Kidney (tissue), 14 donors: ENCODE data around the gene ISM1. TPM values are rescaled to one million over a fixed set of nuclear protein-coding genes. Genes with fewer than 3 reads are reported as not detected.

Source experiments
- DNase-seq, 5 donors: peaks; one replicate each; pipeline ENCODE4 v3.0.0-alpha.2; 2013 to 2020
- FAIRE-seq: peaks from 2 replicates; lab custom pipeline; 2012; peaks lifted over from hg19 to GRCh38; lab: Jason Lieb, UNC
- H3K27ac ChIP-seq, 2 donors: one replicate each; pipeline ENCODE4 v1.7.0; 2013; ENCODE audit warnings: low read depth in 2 of 2, low read length in 2 of 2, inconsistent platforms in 1 of 2
- H3K27me3 ChIP-seq: one replicate; pipeline ENCODE4 v1.7.1; 2013; ENCODE audit warnings: low read length, inconsistent platforms; ENCODE audit not compliant: control insufficient read depth, insufficient read depth
- H3K36me3 ChIP-seq, 3 donors: one replicate each; pipeline versions ENCODE4 v1.7.0 to v1.7.1; 2013; ENCODE audit warnings: low read length in 3 of 3, control low read depth in 1 of 3, inconsistent platforms in 1 of 3; ENCODE audit not compliant: insufficient read depth in 3 of 3, control insufficient read depth in 2 of 3
- H3K4me1 ChIP-seq, 3 donors: one replicate each; pipeline versions ENCODE4 v1.7.0 to v1.7.1; 2013; ENCODE audit warnings: low read length in 3 of 3, inconsistent platforms in 1 of 3, low read depth in 1 of 3; ENCODE audit not compliant: control insufficient read depth in 2 of 3, insufficient read depth in 2 of 3
- H3K4me3 ChIP-seq, 3 donors: one replicate each; pipeline versions ENCODE4 v1.7.0 to v1.8.1; 2013; ENCODE audit warnings: low read length in 3 of 3, control low read depth in 1 of 3, inconsistent platforms in 1 of 3
- H3K9ac ChIP-seq, 3 donors: one replicate each; pipeline versions ENCODE4 v1.7.0 to v1.7.1; 2013; ENCODE audit warnings: low read length in 3 of 3, control low read depth in 1 of 3, inconsistent platforms in 1 of 3
- H3K9me3 ChIP-seq, 3 donors: one replicate each; pipeline versions ENCODE4 v1.7.0 to v1.7.1; 2013; ENCODE audit warnings: low read length in 3 of 3, control low read depth in 1 of 3, inconsistent platforms in 1 of 3; ENCODE audit not compliant: control insufficient read depth in 2 of 3, insufficient read depth in 1 of 3
- CTCF ChIP-seq: IDR thresholded peaks from 3 replicates; pipeline ENCODE4 v1.5.1; 2012; ENCODE audit warnings: mild to moderate bottlenecking, moderate library complexity, borderline replicate concordance; ENCODE audit not compliant: insufficient read depth; ENCODE audit errors: extremely low read depth
- intact Hi-C: fragments of 100-400 bp; cut with DNase I; formaldehyde crosslinking; loops from one replicate; pipeline ENCODE4 v1.11.1; 2022
- polyA plus RNA-seq: library from polyadenylated mRNA; stranded (reverse); fragments of 350-450 nt; fragmentation: Illumina TruSeq; extraction: RNeasy Lipid Tissue Mini Kit (QIAGEN cat#74804); gene quantifications from one replicate; pipeline ENCODE4 v1.2.3, GENCODE V29; 2014; ENCODE audit warnings: low read depth, low replicate concordance; ENCODE audit not compliant: insufficient read depth
- total RNA-seq: library from RNA; stranded (reverse); fragmentation: NEBNext Ultra II Directional; extraction: Animal tissue kit (Norgen Biotek cat#: 25700); gene quantifications from one replicate; pipeline ENCODE4 v1.2.1, GENCODE V29; 2021
- donor health status: control.
- donor health status: control.
- donor health status: control.
- donor health status: control.
- donor health status: control.
- donor health status: DM: yes; HTN: yes; CAD: no.
- donor health status: Normal renal cell carcinoma (clear cell type).

Gene ISM1
- total and polyA plus RNA-seq, 2 donors from 2014 or later, result 2.0 to 2.6 TPM

- intact Hi-C loops, result no loop called here
- DNase-seq (no peak), FAIRE-seq (no peak)
Measured at GRCh38 chr20:13263451-13263850, 42.4 kb downstream of the ISM1 start.

GRCh38 chr20:13264907-13265306 lies 43.8 kb downstream of the ISM1 start:
- DNase-seq, result no peak
- no peaks in the 10 kb centered on the region for H3K36me3 ChIP-seq
- TF ChIP-seq CTCF, result no peak
- no peak overlapping the region for H3K27ac ChIP-seq
- H3K27me3 ChIP-seq, result no peaks in the 10 kb centered on the region
- no peak for FAIRE-seq
- intact Hi-C loops, result no loop called here
- H3K9ac ChIP-seq, result no peak overlapping the region
- H3K4me3 ChIP-seq, result no peak overlapping the region
- no peaks in the 10 kb centered on the region for H3K4me1 ChIP-seq
- H3K9me3 ChIP-seq, result no peaks in the 10 kb centered on the region

More at GRCh38 chr20:13263451-13263850, 42.4 kb downstream of the ISM1 start:
- no peak overlapping the region for H3K27ac ChIP-seq
- H3K4me1 ChIP-seq, result no peaks in the 10 kb centered on the region
- no peaks in the 10 kb centered on the region for H3K9me3 ChIP-seq
- H3K27me3 ChIP-seq, result no peaks in the 10 kb centered on the region
- no peak overlapping the region for H3K9ac ChIP-seq
- no peak overlapping the region for H3K4me3 ChIP-seq
- H3K36me3 ChIP-seq, result no peaks in the 10 kb centered on the region
- TF ChIP-seq CTCF, result no peak

GRCh38 chr20:13265941-13266340 lies 44.9 kb downstream of the ISM1 start:
- H3K36me3 ChIP-seq, result no peaks in the 10 kb centered on the region
- DNase-seq (no peak), FAIRE-seq (no peak)
- TF ChIP-seq CTCF, result no peak
- no peaks in the 10 kb centered on the region for H3K4me1 ChIP-seq
- H3K9ac ChIP-seq, result no peak overlapping the region
- H3K4me3 ChIP-seq, result no peak overlapping the region
- no peaks in the 10 kb centered on the region for H3K9me3 ChIP-seq
- intact Hi-C loops, result no loop called here
- H3K27ac ChIP-seq, result no peak overlapping the region
- no peaks in the 10 kb centered on the region for H3K27me3 ChIP-seq

- Histone ChIP-seq H3K27ac (no peak overlapping the region), H3K36me3 (no peaks in the 10 kb centered on the region), H3K27me3 (no peaks in the 10 kb centered on the region), H3K4me3 (no peak overlapping the region), H3K9me3 (no peaks in the 10 kb centered on the region), H3K9ac (no peak overlapping the region), H3K4me1 (peaks cover 0 to 3% (median 0%) of the 10 kb centered on the region in 3 donors)
- TF ChIP-seq CTCF, result no peak
- intact Hi-C loops, result no loop called here
- FAIRE-seq, result no peak
- DNase-seq, result no peak
Measured at GRCh38 chr20:13267231-13267630, 46.2 kb downstream of the ISM1 start.
